Limb (tissue), 2 donors: ENCODE data around the gene ZNF518B.
"Not testable (repeated sequence)": the region's sequence is repeated elsewhere in the genome, so short reads cannot be mapped to it uniquely, and the experiment has no call there.

Experiments
- DNase-seq, 2 donors: peaks; one replicate each; pipeline ENCODE4 v3.0.0-alpha.2; 2016; ENCODE audit errors: extremely low spot score in 2 of 2

Gene ZNF518B

DNA sequence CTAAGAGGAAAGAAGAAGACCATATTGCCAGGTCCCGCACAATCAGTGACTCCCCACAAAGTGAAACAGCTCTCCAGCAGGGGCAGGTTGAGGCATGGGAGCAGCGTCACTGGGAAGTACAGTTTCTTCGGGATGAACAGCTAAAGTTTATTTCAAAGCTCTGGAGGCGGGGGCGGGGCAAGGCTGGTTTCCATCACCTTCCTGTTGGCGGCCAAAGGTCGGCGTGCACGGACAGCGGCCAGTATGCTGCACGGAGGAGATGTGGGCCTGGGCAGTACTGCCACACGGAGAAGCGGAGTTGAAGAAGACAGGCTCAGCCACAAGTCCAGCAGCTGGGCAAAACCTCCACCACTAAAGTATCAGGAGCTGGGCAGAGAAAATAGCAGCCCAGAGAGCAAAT lies 951 bp upstream of the ZNF518B start:
- no peak for DNase-seq

- DNase-seq, result peak; percentile 60 to 75
These were observed 501 bp downstream of the ZNF518B start for GRCh38 chr4:10456595-10457254.

- no peak for DNase-seq
These were observed 999 bp downstream of the ZNF518B start for GRCh38 chr4:10456260-10456594.

- no peak for DNase-seq
These were observed 2.1 kb downstream of the ZNF518B start for GRCh38 chr4:10455133-10455532.

DNA sequence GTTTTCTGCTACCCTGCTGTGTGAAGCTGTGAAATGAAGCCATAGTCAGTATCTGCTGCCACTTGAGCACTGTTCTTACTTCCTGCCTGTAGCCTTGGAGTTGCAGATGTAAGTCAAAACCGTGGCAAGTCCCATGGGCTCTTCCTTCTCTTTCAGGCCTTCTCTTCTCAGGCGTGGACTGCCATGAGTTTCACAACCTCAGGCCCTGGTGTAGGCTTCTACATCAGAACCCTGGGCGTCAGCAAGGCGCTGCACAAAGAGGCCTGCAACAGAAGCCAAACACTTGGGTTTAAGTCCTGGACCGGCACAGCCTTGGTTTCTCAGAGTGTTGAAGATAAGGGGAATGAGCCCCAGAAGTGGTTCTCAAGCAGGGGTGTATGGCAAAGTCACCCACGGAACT lies 2.5 kb downstream of the ZNF518B start:
- DNase-seq, result no peak

DNA sequence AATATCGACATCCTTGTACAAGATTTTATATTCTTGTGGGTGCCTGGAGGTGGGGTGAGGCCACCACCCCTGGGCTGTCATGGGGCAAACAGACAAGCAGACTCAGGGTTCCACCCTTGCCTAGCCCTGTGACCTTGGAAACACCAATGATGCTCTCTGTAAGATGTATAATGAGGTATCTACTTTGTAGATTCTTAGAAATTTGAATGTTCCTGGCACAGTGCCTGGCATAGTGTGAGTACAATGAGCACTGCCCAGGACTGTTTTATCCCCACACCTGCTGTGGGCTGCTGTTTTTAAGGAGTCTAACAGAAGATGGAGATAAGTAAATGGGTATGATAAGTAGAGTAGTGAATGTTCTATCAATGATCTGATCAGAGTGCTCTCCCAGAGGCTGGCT lies 3.1 kb downstream of the ZNF518B start:
- no peak for DNase-seq

DNA sequence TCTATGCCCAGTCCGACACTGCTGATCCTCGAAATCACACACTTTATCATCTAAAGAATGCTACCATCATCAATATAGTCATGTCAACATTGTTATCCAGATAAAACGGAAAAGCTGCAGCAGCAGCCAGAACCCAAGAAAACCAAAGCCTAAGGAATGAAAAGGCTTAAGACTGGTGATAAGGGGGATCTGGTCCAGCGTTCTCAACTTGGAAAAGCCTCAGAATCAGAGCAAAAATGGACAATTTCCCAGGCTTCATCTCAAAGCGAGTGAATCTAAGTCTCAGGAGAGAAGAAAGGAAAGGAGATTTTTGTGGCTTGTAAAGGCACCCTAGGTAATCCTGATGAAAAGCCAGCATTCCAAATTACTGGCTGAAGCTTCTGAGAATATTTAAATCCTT lies 8.2 kb downstream of the ZNF518B start:
- DNase-seq, result no peak

- no peak for DNase-seq
These were observed 14.2 kb downstream of the ZNF518B start for GRCh38 chr4:10442976-10443375.

DNA sequence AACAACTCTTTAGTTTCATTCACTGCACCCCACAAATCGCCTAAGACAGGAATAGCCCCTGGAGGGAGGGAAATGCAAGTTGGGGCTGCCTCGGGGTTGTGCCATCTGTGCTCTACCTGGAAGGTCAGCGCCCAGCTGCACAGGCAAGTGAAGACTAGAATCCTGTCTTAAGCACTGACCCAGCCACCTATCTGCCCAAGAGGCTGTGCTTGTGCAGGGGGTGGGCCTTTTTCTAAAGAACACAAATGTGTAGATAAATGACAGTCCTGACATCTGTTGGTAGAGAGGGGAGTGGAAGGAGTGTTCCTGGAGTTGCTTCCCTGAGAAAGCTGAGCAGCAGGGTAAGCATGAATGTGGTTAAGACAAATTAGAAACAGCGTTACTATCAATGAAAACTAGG lies 15.7 kb downstream of the ZNF518B start:
- DNase-seq, result no peak

GRCh38 chr4:10438924-10439323 lies 18.3 kb downstream of the ZNF518B start:
- DNase-seq, result no peak

- no peak for DNase-seq
These were observed 19.5 kb downstream of the ZNF518B start for GRCh38 chr4:10437735-10438134.

GRCh38 chr4:10427680-10428079 lies 29.5 kb downstream of the ZNF518B start:
- not testable (repeated sequence) for DNase-seq

GRCh38 chr4:10421344-10422055 lies 35.7 kb downstream of the ZNF518B start:
- no peak for DNase-seq

DNA sequence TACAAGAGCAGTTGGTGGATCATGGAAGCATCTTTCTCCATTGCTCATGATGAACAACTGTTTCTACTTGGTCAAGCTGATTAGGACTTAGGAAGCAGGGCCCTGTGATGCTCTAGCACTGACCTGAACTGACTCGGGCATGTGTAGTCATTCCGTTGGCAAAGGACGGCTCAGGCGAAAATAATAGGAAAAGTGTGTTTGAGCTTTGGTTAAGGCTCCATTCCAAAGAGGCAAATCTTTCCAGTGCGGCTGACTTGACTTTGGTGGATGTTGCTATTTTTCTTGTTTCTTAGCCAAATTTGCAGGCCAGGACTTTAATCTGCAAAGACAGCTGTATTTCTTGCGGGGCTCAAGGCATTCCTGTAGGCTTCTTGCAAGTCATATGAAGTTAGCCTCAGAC lies 39.5 kb downstream of the ZNF518B start:
- no peak for DNase-seq

GRCh38 chr4:10416441-10416840 lies 40.8 kb downstream of the ZNF518B start:
- DNase-seq, result no peak

GRCh38 chr4:10413177-10413576 lies 44.0 kb downstream of the ZNF518B start:
- DNase-seq, result no peak

- DNase-seq, result no peak
These were observed 51.6 kb downstream of the ZNF518B start for GRCh38 chr4:10405672-10406071.

GRCh38 chr4:10403633-10404445 lies 53.4 kb downstream of the ZNF518B start:
- peak in 1 of 2 donors; percentile 54 for DNase-seq

DNA sequence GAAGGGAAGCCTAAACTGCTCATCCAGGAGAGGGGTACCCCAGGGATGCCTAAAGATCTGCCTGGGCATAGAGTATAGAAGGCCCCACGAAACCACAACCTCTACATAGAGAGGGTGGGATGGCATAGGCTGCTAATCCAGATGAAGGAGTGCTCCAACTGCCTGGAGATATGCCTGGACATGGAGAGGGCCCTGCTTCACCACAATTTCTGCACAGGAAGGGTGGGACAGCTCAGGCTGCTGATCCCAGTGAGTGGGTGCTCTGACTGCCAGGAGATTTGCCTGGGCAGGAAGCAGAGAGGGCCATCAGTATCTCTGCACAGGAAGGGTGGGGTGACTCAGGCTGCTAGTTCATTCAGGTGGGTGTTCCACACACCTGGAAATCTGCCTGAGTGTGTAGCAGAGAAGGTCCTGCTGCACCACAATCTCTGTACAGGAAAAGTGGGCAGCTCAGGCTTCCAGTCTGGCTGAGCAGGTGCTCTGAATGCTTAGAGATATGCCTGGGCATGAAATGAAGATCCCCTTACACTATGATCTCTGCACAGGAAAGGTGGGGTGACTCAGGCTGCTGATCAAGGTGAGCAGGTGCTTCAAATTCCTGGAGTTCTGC lies 61.1 kb downstream of the ZNF518B start:
- DNase-seq, result no peak
